Parathyroid adenoma (tissue), 2 donors: ENCODE data around the gene JMJD7.

Experiments
- H2AFZ ChIP-seq: fragments of 300-600 bp; sonication (generic); one replicate; pipeline ENCODE4 v1.7.0; 2017; ENCODE audit warnings: antibody characterized with exemption, mild to moderate bottlenecking
- H3K27ac ChIP-seq: fragments of 300-600 bp; sonication (generic); one replicate; pipeline ENCODE4 v1.7.0; 2017
- H3K27me3 ChIP-seq: fragments of 300-600 bp; sonication (generic); one replicate; pipeline ENCODE4 v1.7.0; 2017; ENCODE audit warnings: low read length; ENCODE audit not compliant: control insufficient read depth, insufficient read depth
- H3K36me3 ChIP-seq: fragments of 300-600 bp; sonication (generic); one replicate; pipeline ENCODE4 v1.7.0; 2017; ENCODE audit warnings: low read length; ENCODE audit not compliant: control insufficient read depth, insufficient read depth
- H3K4me1 ChIP-seq: fragments of 300-600 bp; sonication (generic); one replicate; pipeline ENCODE4 v1.7.0; 2017; ENCODE audit warnings: control low read depth
- H3K4me2 ChIP-seq: fragments of 300-600 bp; sonication (generic); one replicate; pipeline ENCODE4 v1.7.0; 2017; ENCODE audit warnings: low read length
- H3K4me3 ChIP-seq: fragments of 300-600 bp; sonication (generic); one replicate; pipeline ENCODE4 v1.7.0; 2017; ENCODE audit warnings: low read depth, low read length
- H3K79me2 ChIP-seq: fragments of 300-600 bp; sonication (generic); one replicate; pipeline ENCODE4 v1.7.0; 2017; ENCODE audit warnings: control low read depth
- H3K9ac ChIP-seq: fragments of 300-600 bp; sonication (generic); one replicate; pipeline ENCODE4 v1.7.0; 2017; ENCODE audit warnings: mild to moderate bottlenecking
- H3K9me3 ChIP-seq: fragments of 300-600 bp; sonication (generic); one replicate; pipeline ENCODE4 v1.7.0; 2017; ENCODE audit warnings: low read length; ENCODE audit not compliant: control insufficient read depth
- TF ChIP-seq, protein P1 (sequence below): fragments of 300-600 bp; sonication (generic); IDR thresholded peaks from one replicate; pipeline ENCODE4 v1.7.0; 2017; ENCODE audit warnings: antibody characterized with exemption, mild to moderate bottlenecking
- donor health status: primary hyperparathyroidism.

JMJD7 gene

DNA sequence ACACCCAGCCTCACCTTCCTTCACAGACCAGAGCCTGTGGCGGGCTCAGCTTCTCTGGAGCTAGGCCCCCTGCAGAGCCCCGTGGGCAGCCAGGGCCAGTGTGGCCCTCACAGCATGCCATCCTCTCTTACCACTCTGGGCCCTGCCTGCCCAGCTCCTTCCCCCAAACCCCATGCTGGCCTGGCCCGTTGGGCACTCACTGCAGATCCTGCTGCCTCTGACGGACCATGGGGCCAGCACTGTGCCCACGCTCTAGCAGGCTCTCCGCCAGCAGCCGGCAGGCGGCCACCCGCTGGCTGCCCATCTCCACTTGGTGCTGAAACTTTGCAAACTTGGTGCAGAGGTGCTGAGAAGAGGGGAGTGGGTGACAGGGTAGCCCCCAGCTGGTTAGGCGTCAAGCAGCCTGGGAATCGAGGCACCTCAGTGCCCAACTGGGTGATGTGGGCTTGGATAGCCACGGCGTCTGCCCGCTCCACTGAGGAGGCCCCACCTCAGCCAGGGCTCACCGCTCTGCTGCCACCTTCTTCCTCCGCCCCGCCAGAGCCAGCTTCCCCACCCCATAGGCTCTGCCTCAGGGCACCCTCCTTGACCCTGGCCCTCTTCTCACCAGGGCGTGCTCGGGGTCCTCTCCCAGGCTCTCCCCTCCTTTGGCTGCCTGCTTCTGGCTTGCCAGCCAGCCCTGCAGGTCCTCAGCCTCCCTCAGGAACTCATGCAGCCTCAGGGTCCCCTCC, 43.4 kb downstream of the JMJD7 start:
- no peak overlapping the region for H3K27ac ChIP-seq

DNA sequence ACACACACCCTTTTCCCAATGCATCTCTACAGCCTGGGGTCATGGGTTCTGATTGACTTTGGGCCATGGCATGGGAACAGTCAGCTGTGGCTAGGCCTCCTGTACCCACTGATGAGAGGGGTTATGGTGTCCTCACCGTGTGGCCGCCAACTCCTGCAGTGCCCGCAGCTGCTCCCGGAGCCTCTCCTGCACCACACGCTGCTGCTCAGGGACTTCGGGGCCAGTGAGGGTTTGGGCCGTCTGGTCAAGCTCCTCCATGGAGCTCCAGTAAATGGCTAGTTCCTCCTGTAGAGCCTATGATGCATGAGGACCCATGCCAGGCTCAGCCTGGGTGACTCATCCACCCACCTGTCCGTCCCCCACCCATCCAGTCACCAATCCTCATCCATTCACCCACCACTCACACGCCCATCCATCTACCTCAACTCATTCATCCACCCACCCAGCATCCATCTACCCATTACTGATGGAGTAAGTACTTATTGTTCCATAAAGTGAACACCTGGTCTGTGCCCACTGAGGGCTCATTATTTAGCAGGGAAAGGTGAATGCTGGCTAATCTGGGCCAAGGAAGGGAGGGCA, 44.4 kb downstream of the JMJD7 start:
- H3K36me3 ChIP-seq, result no peaks in the 10 kb centered on the region
- H2AFZ ChIP-seq, result no peak overlapping the region
- no peak overlapping the region for H3K4me2 ChIP-seq
- H3K27me3 ChIP-seq, result no peaks in the 10 kb centered on the region
- H3K4me3 ChIP-seq, result no peak overlapping the region
- TF ChIP-seq, protein P1, sequence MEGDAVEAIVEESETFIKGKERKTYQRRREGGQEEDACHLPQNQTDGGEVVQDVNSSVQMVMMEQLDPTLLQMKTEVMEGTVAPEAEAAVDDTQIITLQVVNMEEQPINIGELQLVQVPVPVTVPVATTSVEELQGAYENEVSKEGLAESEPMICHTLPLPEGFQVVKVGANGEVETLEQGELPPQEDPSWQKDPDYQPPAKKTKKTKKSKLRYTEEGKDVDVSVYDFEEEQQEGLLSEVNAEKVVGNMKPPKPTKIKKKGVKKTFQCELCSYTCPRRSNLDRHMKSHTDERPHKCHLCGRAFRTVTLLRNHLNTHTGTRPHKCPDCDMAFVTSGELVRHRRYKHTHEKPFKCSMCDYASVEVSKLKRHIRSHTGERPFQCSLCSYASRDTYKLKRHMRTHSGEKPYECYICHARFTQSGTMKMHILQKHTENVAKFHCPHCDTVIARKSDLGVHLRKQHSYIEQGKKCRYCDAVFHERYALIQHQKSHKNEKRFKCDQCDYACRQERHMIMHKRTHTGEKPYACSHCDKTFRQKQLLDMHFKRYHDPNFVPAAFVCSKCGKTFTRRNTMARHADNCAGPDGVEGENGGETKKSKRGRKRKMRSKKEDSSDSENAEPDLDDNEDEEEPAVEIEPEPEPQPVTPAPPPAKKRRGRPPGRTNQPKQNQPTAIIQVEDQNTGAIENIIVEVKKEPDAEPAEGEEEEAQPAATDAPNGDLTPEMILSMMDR, result no peak
- no peaks in the 10 kb centered on the region for H3K4me1 ChIP-seq
- no peak overlapping the region for H3K9ac ChIP-seq
- H3K79me2 ChIP-seq, result no peaks in the 10 kb centered on the region
- H3K9me3 ChIP-seq, result no peaks in the 10 kb centered on the region
- H3K27ac ChIP-seq, result no peak overlapping the region

More for the DNA sequence above, 43.4 kb downstream of the JMJD7 start:
- TF ChIP-seq, protein P1, result no peak
- no peak overlapping the region for H3K4me2 ChIP-seq
- H3K36me3 ChIP-seq, result no peaks in the 10 kb centered on the region
- H3K27me3 ChIP-seq, result no peaks in the 10 kb centered on the region
- no peak overlapping the region for H2AFZ ChIP-seq
- H3K4me1 ChIP-seq, result no peaks in the 10 kb centered on the region
- H3K9me3 ChIP-seq, result no peaks in the 10 kb centered on the region
- H3K9ac ChIP-seq, result no peak overlapping the region
- no peaks in the 10 kb centered on the region for H3K79me2 ChIP-seq
- no peak overlapping the region for H3K4me3 ChIP-seq

DNA sequence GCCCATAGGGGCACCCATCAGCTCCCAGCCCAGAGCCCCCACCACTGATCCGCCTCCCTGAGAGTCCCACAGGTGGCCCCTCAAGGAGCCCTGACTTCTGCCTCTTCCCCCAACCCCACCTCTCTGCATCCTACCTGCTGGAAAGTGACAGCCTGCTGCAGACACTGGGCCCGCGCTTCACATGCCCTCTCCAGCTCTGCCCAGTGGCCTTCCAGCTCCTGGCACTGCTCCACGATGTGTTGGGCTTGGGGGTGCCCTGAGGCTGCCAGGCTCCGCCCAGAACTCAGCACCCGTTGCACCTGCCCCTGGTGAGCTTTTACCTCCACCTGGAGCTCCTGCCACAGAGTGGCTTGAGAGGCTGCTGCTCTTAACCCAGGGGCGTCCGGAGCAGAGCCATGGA, 45.8 kb downstream of the JMJD7 start:
- Histone ChIP-seq H3K36me3 (no peaks in the 10 kb centered on the region), H3K4me1 (no peaks in the 10 kb centered on the region), H3K9me3 (no peaks in the 10 kb centered on the region), H3K4me2 (no peak overlapping the region), H2AFZ (no peak overlapping the region), H3K4me3 (no peak overlapping the region), H3K9ac (no peak overlapping the region), H3K27ac (no peak overlapping the region), H3K27me3 (no peaks in the 10 kb centered on the region), H3K79me2 (no peaks in the 10 kb centered on the region)
- TF ChIP-seq, protein P1, result no peak

DNA sequence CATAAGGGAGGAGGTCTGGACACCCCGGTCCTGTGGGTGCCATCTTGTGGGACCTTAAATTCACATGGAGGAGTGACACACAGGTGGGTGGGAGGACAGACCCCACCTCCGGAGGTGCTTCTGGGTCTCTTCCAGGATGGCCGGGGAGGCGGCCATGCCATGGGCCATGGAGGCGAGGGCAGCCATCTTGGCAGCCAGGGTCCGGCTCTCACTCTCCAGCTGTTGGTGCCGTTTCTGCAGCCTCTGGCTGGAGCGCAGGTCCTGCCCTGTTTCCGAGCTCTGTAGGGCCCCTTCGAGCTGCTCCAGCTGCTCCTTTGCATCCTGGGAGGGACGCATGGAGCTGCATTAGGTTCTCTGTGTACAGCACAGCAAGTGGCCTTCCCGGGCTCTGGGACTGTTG, 46.8 kb downstream of the JMJD7 start:
- H3K9ac ChIP-seq, result no peak overlapping the region
- no peaks in the 10 kb centered on the region for H3K27me3 ChIP-seq
- no peaks in the 10 kb centered on the region for H3K4me1 ChIP-seq
- H3K4me2 ChIP-seq, result no peak overlapping the region
- H3K4me3 ChIP-seq, result no peak overlapping the region
- no peak overlapping the region for H3K27ac ChIP-seq
- H3K9me3 ChIP-seq, result no peaks in the 10 kb centered on the region
- no peak overlapping the region for H2AFZ ChIP-seq
- no peaks in the 10 kb centered on the region for H3K36me3 ChIP-seq
- H3K79me2 ChIP-seq, result no peaks in the 10 kb centered on the region
- TF ChIP-seq, protein P1, result no peak

DNA sequence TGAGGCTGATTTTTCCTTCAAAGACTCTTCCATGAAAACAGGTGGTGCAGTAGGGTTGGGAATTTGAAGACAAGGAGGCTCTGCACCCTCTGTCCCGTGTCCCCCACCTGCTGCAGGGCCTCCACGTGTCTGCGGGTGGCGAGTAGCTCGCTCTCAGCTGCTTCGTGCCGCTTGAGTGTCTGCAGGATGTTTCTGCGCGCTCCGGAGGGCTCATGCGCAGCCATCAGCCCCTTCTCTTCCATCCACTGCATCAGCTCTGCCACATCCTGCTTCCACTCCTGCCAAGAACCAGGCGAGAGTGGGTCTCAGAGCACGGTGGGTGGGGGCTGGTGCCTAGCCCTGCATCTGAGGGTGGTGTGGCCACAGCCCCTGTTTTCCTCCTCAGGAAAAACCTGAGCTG, 48.1 kb downstream of the JMJD7 start:
- Histone ChIP-seq H2AFZ (no peak overlapping the region), H3K9ac (no peak overlapping the region), H3K4me1 (no peaks in the 10 kb centered on the region), H3K4me2 (no peak overlapping the region), H3K36me3 (no peaks in the 10 kb centered on the region), H3K9me3 (no peaks in the 10 kb centered on the region), H3K79me2 (no peaks in the 10 kb centered on the region), H3K4me3 (no peak overlapping the region), H3K27ac (no peak overlapping the region), H3K27me3 (no peaks in the 10 kb centered on the region)
- TF ChIP-seq, protein P1, result no peak
